Renal cortex interstitium (tissue), 3 donors: ENCODE data around the gene EARS2. TPM values are rescaled to one million over a fixed set of nuclear protein-coding genes. Genes with fewer than 3 reads are reported as not detected.

Experiments used
- polyA plus RNA-seq, 3 donors: library from polyadenylated mRNA; unstranded; fragments of 120-200 nt; gene quantifications; one replicate each; pipeline ENCODE4 v1.2.1, GENCODE V29; 2013; ENCODE audit not compliant: insufficient read length in 3 of 3

EARS2 gene
- polyA plus RNA-seq, 3 donors: 27.8 to 32.1 (median 28.9) TPM

Other genes with a start within 250 kb of the EARS2 start
- gene COG7, start 104.2 kb downstream of the EARS2 start, polyA plus RNA-seq: 10 to 100 TPM; 23.7 to 42.1 (median 26.2) TPM
- 100 to 1,000 TPM; 124 to 170 (median 164) TPM for gene GGA2, start 46.9 kb downstream of the EARS2 start, polyA plus RNA-seq
- 10 to 100 TPM; 73.4 to 81.0 (median 74.8) TPM for gene UBFD1, start 377 bp upstream of the EARS2 start, polyA plus RNA-seq
- gene NDUFAB1, start 39.0 kb upstream of the EARS2 start, polyA plus RNA-seq: 100 to 1,000 TPM in 2 of 3 donors, 10 to 100 TPM in 1; 81.8 to 103 (median 100) TPM
- 10 to 100 TPM; 19.2 to 25.2 (median 22.6) TPM for gene PALB2, start 84.0 kb upstream of the EARS2 start, polyA plus RNA-seq
- gene DCTN5, start 84.1 kb upstream of the EARS2 start, polyA plus RNA-seq: 10 to 100 TPM; 69.7 to 72.1 (median 71.7) TPM
- 10 to 100 TPM; 24.1 to 32.7 (median 31.2) TPM for gene PLK1, start 121.5 kb upstream of the EARS2 start, polyA plus RNA-seq
- under 1 TPM; 0.19 to 0.49 (median 0.47) TPM for gene ERN2, start 155.9 kb upstream of the EARS2 start, polyA plus RNA-seq
- gene CHP2, start 197.7 kb upstream of the EARS2 start, polyA plus RNA-seq: 1 to 10 TPM; 1.7 to 2.3 (median 1.9) TPM